ENCODE measurements around the gene IER3.

The IER3 gene

GRCh38 chr6:30781395-30781742 lies 37.0 kb upstream of the IER3 start:
- TF ChIP-seq POLR2AphosphoS5 (IDR thresholded peaks at IDR 0.05; ENCODE audit: low read depth), result no peak
- TF ChIP-seq CTCF (IDR thresholded peaks at IDR 0.05; ENCODE audit: insufficient read depth, low read length), result no peak
- no peak for TF ChIP-seq GABPA (IDR thresholded peaks at IDR 0.05; ENCODE audit: low read depth)
- TF ChIP-seq SPI1 (IDR thresholded peaks at IDR 0.05; ENCODE audit: borderline replicate concordance, low read depth), result no peak
- TF ChIP-seq, protein P1, sequence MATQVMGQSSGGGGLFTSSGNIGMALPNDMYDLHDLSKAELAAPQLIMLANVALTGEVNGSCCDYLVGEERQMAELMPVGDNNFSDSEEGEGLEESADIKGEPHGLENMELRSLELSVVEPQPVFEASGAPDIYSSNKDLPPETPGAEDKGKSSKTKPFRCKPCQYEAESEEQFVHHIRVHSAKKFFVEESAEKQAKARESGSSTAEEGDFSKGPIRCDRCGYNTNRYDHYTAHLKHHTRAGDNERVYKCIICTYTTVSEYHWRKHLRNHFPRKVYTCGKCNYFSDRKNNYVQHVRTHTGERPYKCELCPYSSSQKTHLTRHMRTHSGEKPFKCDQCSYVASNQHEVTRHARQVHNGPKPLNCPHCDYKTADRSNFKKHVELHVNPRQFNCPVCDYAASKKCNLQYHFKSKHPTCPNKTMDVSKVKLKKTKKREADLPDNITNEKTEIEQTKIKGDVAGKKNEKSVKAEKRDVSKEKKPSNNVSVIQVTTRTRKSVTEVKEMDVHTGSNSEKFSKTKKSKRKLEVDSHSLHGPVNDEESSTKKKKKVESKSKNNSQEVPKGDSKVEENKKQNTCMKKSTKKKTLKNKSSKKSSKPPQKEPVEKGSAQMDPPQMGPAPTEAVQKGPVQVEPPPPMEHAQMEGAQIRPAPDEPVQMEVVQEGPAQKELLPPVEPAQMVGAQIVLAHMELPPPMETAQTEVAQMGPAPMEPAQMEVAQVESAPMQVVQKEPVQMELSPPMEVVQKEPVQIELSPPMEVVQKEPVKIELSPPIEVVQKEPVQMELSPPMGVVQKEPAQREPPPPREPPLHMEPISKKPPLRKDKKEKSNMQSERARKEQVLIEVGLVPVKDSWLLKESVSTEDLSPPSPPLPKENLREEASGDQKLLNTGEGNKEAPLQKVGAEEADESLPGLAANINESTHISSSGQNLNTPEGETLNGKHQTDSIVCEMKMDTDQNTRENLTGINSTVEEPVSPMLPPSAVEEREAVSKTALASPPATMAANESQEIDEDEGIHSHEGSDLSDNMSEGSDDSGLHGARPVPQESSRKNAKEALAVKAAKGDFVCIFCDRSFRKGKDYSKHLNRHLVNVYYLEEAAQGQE (IDR thresholded peaks at IDR 0.05; ENCODE audit: insufficient replicate concordance, low read depth), result no peak
- peak overlapping the region; percentile 63 for H3K27ac ChIP-seq (replicated peaks)
- H3K27me3 ChIP-seq (ENCODE audit: insufficient read depth, poor library complexity, severe bottlenecking), result no peaks in the 10 kb centered on the region
- no peak overlapping the region for H3K4me3 ChIP-seq (replicated peaks; ENCODE audit: insufficient read depth, low read length)
- DNase-seq (ENCODE audit: low read depth in 1 of 2, low spot score in 1 of 2), result no peak

- Histone ChIP-seq H3K27ac (replicated peaks) (no peak overlapping the region), H3K27me3 (ENCODE audit: insufficient read depth, poor library complexity, severe bottlenecking) (no peaks in the 10 kb centered on the region), H3K4me3 (replicated peaks; ENCODE audit: insufficient read depth, low read length) (no peak overlapping the region)
- TF ChIP-seq SPI1 (IDR thresholded peaks at IDR 0.05; ENCODE audit: borderline replicate concordance, low read depth) (no peak), GABPA (IDR thresholded peaks at IDR 0.05; ENCODE audit: low read depth) (no peak), CTCF (IDR thresholded peaks at IDR 0.05; ENCODE audit: insufficient read depth, low read length) (no peak), POLR2AphosphoS5 (IDR thresholded peaks at IDR 0.05; ENCODE audit: low read depth) (no peak)
- TF ChIP-seq, protein P1 (IDR thresholded peaks at IDR 0.05; ENCODE audit: insufficient replicate concordance, low read depth), result no peak
- DNase-seq (ENCODE audit: low read depth in 1 of 2, low spot score in 1 of 2), result no peak
These were observed 36.2 kb upstream of the IER3 start for GRCh38 chr6:30780642-30780920.

DNA sequence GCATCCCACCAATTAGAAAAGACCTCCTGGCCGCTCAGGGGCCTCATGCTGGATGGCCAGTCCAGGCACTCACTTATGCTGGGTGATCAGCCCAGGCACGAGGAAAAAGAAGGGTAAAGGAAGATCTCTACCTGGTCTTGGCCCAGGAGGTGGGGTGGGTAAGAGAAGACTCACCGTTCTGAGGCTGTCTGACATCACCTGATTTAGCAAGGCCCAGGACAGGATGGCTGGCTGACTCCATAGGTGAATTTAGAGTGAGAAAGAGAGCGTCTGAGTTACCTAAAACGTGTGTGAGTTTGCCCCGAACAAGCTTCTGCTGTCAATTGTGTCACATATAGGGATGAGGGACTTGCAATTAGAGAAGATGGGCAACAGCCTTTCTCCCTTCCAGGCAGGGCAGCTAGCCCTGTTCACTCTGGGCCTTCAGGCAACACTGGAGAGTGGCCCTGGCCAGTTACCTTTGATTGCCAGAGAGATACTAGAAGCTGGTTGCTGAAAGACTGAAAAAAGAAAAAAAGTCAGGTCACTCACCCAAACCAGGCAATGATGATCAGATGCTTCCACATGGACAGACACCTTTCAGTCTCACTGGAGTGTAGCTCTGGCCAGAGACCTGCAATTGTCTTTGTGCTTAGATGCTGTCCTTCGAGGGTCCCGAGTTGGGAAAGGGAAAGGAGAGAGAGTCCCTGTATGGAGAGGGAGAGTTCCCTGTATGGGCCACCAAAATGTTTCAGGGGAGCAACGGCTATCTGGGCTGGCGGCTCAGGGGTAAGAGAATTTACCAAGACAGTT lies 35.7 kb upstream of the IER3 start:
- TF ChIP-seq SPI1 (IDR thresholded peaks at IDR 0.05; ENCODE audit: borderline replicate concordance, low read depth) (no peak), POLR2AphosphoS5 (IDR thresholded peaks at IDR 0.05; ENCODE audit: low read depth) (no peak), GABPA (IDR thresholded peaks at IDR 0.05; ENCODE audit: low read depth) (no peak), CTCF (IDR thresholded peaks at IDR 0.05; ENCODE audit: insufficient read depth, low read length) (no peak)
- TF ChIP-seq, protein P1 (IDR thresholded peaks at IDR 0.05; ENCODE audit: insufficient replicate concordance, low read depth), result no peak
- Histone ChIP-seq H3K27ac (replicated peaks) (no peak overlapping the region), H3K27me3 (ENCODE audit: insufficient read depth, poor library complexity, severe bottlenecking) (no peaks in the 10 kb centered on the region), H3K4me3 (replicated peaks; ENCODE audit: insufficient read depth, low read length) (no peak overlapping the region)
- DNase-seq (ENCODE audit: low read depth in 1 of 2, low spot score in 1 of 2), result no peak

All from HL-60 (cell line).